Upper lobe of right lung (tissue), 1 donor: ENCODE results near the gene SNED1. TPM values are rescaled to one million over a fixed set of nuclear protein-coding genes. Genes with fewer than 3 reads are reported as not detected.

Experiments
- ATAC-seq: fragments of 200-7000 bp; cut with Tn5 transposase; one replicate; pipeline ENCODE4 v1.9.1; 2020; ENCODE audit warnings: mild to moderate bottlenecking, moderate library complexity
- DNase-seq: peaks from one replicate; pipeline ENCODE4 v3.0.0-alpha.2; 2020
- H3K27ac ChIP-seq: fragments of 200-600 bp; one replicate; pipeline ENCODE4 v1.8.0; 2022
- H3K27me3 ChIP-seq: fragments of 200-600 bp; one replicate; pipeline ENCODE4 v1.8.0; 2022; ENCODE audit warnings: mild to moderate bottlenecking
- H3K36me3 ChIP-seq: fragments of 200-600 bp; one replicate; pipeline ENCODE4 v1.8.0; 2022
- H3K4me1 ChIP-seq: fragments of 200-600 bp; one replicate; pipeline ENCODE4 v1.8.0; 2022
- H3K4me3 ChIP-seq: fragments of 200-600 bp; one replicate; pipeline ENCODE4 v1.8.0; 2022; ENCODE audit warnings: mild to moderate bottlenecking
- H3K9me3 ChIP-seq: fragments of 200-600 bp; one replicate; pipeline ENCODE4 v1.8.0; 2022
- CTCF ChIP-seq: fragments of 200-600 bp; IDR thresholded peaks from one replicate; pipeline ENCODE4 v1.8.0; 2022; ENCODE audit warnings: antibody characterized with exemption
- intact Hi-C: fragments of 100-400 bp; cut with DNase I; formaldehyde crosslinking; loops from one replicate; pipeline ENCODE4 v1.11.0; 2022
- total RNA-seq: library from RNA; stranded (reverse); fragmentation: NEBNext Ultra II Directional; extraction: Animal tissue kit (Norgen Biotek cat#: 25700); gene quantifications from one replicate; pipeline ENCODE4 v1.2.1, GENCODE V29; 2021
- donor health status: DM: no; HTN: yes; CAD: no; lungs with severe emphysema.

SNED1 gene
- total RNA-seq, 1 donor from 2014 or later = 38.4 TPM

GRCh38 chr2:240994171-240994896, 4.1 kb upstream of the SNED1 start:
- intact Hi-C loops = no loop called here
- Histone ChIP-seq H3K4me3 (no peak overlapping the region), H3K27ac (no peak overlapping the region), H3K36me3 (no peaks in the 10 kb centered on the region), H3K9me3 (no peaks in the 10 kb centered on the region), H3K27me3 (no peaks in the 10 kb centered on the region), H3K4me1 (peaks cover 61% of the 10 kb centered on the region)
- TF ChIP-seq CTCF = no peak
- ATAC-seq (no peak), DNase-seq (no peak)

GRCh38 chr2:240995041-240996021, 3.1 kb upstream of the SNED1 start:
- no peak for TF ChIP-seq CTCF
- Histone ChIP-seq H3K36me3 (no peaks in the 10 kb centered on the region), H3K27ac (no peak overlapping the region), H3K4me1 (peaks cover 68% of the 10 kb centered on the region), H3K27me3 (no peaks in the 10 kb centered on the region), H3K4me3 (no peak overlapping the region), H3K9me3 (no peaks in the 10 kb centered on the region)
- no peak for DNase-seq
- no peak for ATAC-seq
- intact Hi-C loops = no loop called here

GRCh38 chr2:240996161-240996833, 2.1 kb upstream of the SNED1 start:
- Histone ChIP-seq H3K27ac (peak overlapping the region; percentile 90), H3K27me3 (no peaks in the 10 kb centered on the region), H3K36me3 (no peaks in the 10 kb centered on the region), H3K4me3 (no peak overlapping the region), H3K4me1 (peaks cover 72% of the 10 kb centered on the region), H3K9me3 (no peaks in the 10 kb centered on the region)
- TF ChIP-seq CTCF = no peak
- ATAC-seq (no peak), DNase-seq (no peak)
- intact Hi-C loops = no loop called here

GRCh38 chr2:240996834-240997140, 1.6 kb upstream of the SNED1 start:
- H3K4me1 ChIP-seq = peaks cover 72% of the 10 kb centered on the region
- H3K27me3 ChIP-seq = no peaks in the 10 kb centered on the region
- DNase-seq (no peak), ATAC-seq (no peak)
- intact Hi-C loops = no loop called here
- no peak overlapping the region for H3K4me3 ChIP-seq
- TF ChIP-seq CTCF = no peak
- no peaks in the 10 kb centered on the region for H3K36me3 ChIP-seq
- peak overlapping the region; percentile 90 for H3K27ac ChIP-seq
- H3K9me3 ChIP-seq = no peaks in the 10 kb centered on the region

- Histone ChIP-seq H3K27me3 (no peaks in the 10 kb centered on the region), H3K4me1 (peaks cover 71% of the 10 kb centered on the region), H3K9me3 (no peaks in the 10 kb centered on the region), H3K27ac (peak overlapping the region; percentile 90), H3K36me3 (no peaks in the 10 kb centered on the region), H3K4me3 (peak overlapping the region; percentile 65)
- DNase-seq = no peak
- no peak for TF ChIP-seq CTCF
- intact Hi-C loops = no loop called here
- ATAC-seq = peak; percentile 2
These were observed 1.1 kb upstream of the SNED1 start for GRCh38 chr2:240997141-240997855.
